H9 (cell line): ENCODE measurements around the gene TACR1. TPM values are rescaled to one million over a fixed set of nuclear protein-coding genes. Genes with fewer than 3 reads are reported as not detected.

Source experiments
- DNase-seq: peaks from one replicate; pipeline ENCODE4 v3.0.0-alpha.2; 2017
- H2AFZ ChIP-seq: one replicate; pipeline ENCODE4 v1.6.1; 2013; ENCODE audit warnings: mild to moderate bottlenecking, low read length, control low read depth, moderate library complexity
- H2AK5ac ChIP-seq: 2 replicates; pipeline ENCODE4 v1.6.1; 2013; ENCODE audit warnings: low read length, control low read depth, mixed read lengths; ENCODE audit not compliant: insufficient read length
- H2BK120ac ChIP-seq: one replicate; pipeline ENCODE4 v1.6.1; 2013; ENCODE audit warnings: low read depth, mild to moderate bottlenecking, low read length, control low read depth, inconsistent platforms; ENCODE audit not compliant: poor library complexity, severe bottlenecking
- H2BK12ac ChIP-seq: 2 replicates; pipeline ENCODE4 v1.6.1; 2013; ENCODE audit warnings: low read length, control low read depth, mixed read lengths, low read depth; ENCODE audit not compliant: insufficient read length
- H2BK15ac ChIP-seq: 2 replicates; pipeline ENCODE4 v1.6.1; 2013; ENCODE audit warnings: low read depth, low read length, control low read depth
- H2BK20ac ChIP-seq: one replicate; pipeline ENCODE4 v1.6.1; 2013; ENCODE audit warnings: low read depth, mild to moderate bottlenecking, low read length, control low read depth, inconsistent platforms; ENCODE audit not compliant: poor library complexity, severe bottlenecking
- H2BK5ac ChIP-seq: 2 replicates; pipeline ENCODE4 v1.6.1; 2013; ENCODE audit warnings: low read length, control low read depth, mixed read lengths; ENCODE audit not compliant: insufficient read length
- H3K14ac ChIP-seq: 2 replicates; pipeline ENCODE4 v1.6.1; 2013; ENCODE audit warnings: low read length, control low read depth; ENCODE audit not compliant: insufficient read depth
- H3K18ac ChIP-seq: 2 replicates; pipeline ENCODE4 v1.6.1; 2013; ENCODE audit warnings: low read depth, mild to moderate bottlenecking, mixed read lengths, low read length, control low read depth; ENCODE audit not compliant: insufficient read length
- H3K23ac ChIP-seq: 2 replicates; pipeline ENCODE4 v1.6.1; 2013; ENCODE audit warnings: low read length, control low read depth, mixed read lengths, low read depth; ENCODE audit not compliant: insufficient read length
- H3K23me2 ChIP-seq: 2 replicates; pipeline ENCODE4 v1.6.1; 2013; ENCODE audit warnings: low read depth, mild to moderate bottlenecking, mixed read lengths, low read length, control low read depth; ENCODE audit not compliant: insufficient read length, poor library complexity, severe bottlenecking
- H3K27ac ChIP-seq: 2 replicates; pipeline ENCODE4 v1.5.1; 2013; ENCODE audit warnings: low read length, control low read depth, mixed read lengths, low read depth; ENCODE audit not compliant: insufficient read length
- H3K27me3 ChIP-seq: 2 replicates; pipeline ENCODE4 v1.6.1; 2013; ENCODE audit warnings: low read length, control low read depth, inconsistent platforms; ENCODE audit not compliant: insufficient read depth
- H3K4ac ChIP-seq: 2 replicates; pipeline ENCODE4 v1.6.1; 2013; ENCODE audit warnings: low read depth, mild to moderate bottlenecking, control low read depth, inconsistent platforms, low read length, moderate library complexity
- H3K4me1 ChIP-seq: 2 replicates; pipeline ENCODE4 v1.6.1; 2013; ENCODE audit warnings: low read length, control low read depth, inconsistent platforms; ENCODE audit not compliant: insufficient read depth
- H3K4me2 ChIP-seq: 2 replicates; pipeline ENCODE4 v1.6.1; 2013; ENCODE audit warnings: low read length, control low read depth, mixed read lengths; ENCODE audit not compliant: insufficient read length, insufficient read depth
- H3K56ac ChIP-seq: 2 replicates; pipeline ENCODE4 v1.6.1; 2013; ENCODE audit warnings: low read depth, mild to moderate bottlenecking, mixed read lengths, low read length, control low read depth; ENCODE audit not compliant: insufficient read length
- H3K79me1 ChIP-seq: 2 replicates; pipeline ENCODE4 v1.6.1; 2013; ENCODE audit warnings: low read depth, mild to moderate bottlenecking, moderate library complexity, low read length, control low read depth, inconsistent platforms; ENCODE audit not compliant: insufficient read depth, poor library complexity, severe bottlenecking
- H3K79me2 ChIP-seq: 2 replicates; pipeline ENCODE4 v1.6.1; 2013; ENCODE audit warnings: low read length, control low read depth, inconsistent platforms; ENCODE audit not compliant: insufficient read depth
- H3K9ac ChIP-seq: 2 replicates; pipeline ENCODE4 v1.6.1; 2013; ENCODE audit warnings: low read length, control low read depth, mixed read lengths; ENCODE audit not compliant: insufficient read length; ENCODE audit errors: extremely low read depth
- H3K9me3 ChIP-seq: one replicate; pipeline ENCODE4 v1.6.1; 2013; ENCODE audit warnings: low read depth, low read length, inconsistent platforms; ENCODE audit not compliant: control insufficient read depth
- H3T11ph ChIP-seq: one replicate; pipeline ENCODE4 v1.6.1; 2013; ENCODE audit warnings: mild to moderate bottlenecking, low read length, control low read depth, inconsistent platforms
- H4K20me1 ChIP-seq: one replicate; pipeline ENCODE4 v1.6.1; 2013; ENCODE audit not compliant: control insufficient read depth, insufficient read length, insufficient read depth
- H4K5ac ChIP-seq: 2 replicates; pipeline ENCODE4 v1.6.1; 2013; ENCODE audit warnings: low read depth, mild to moderate bottlenecking, mixed read lengths, low read length, control low read depth; ENCODE audit not compliant: insufficient read length
- H4K8ac ChIP-seq: replicated peaks from 2 replicates; pipeline ENCODE4 v1.6.1; 2013; ENCODE audit warnings: low read length, control low read depth, mixed read lengths, low read depth; ENCODE audit not compliant: insufficient read length
- H4K91ac ChIP-seq: 2 replicates; pipeline ENCODE4 v1.6.1; 2013; ENCODE audit warnings: low read depth, mild to moderate bottlenecking, moderate library complexity, mixed read lengths, low read length, control low read depth; ENCODE audit not compliant: insufficient read length
- H3K27ac Mint-ChIP-seq, 3 experiments: 2 replicates in 2 of 3; 3 replicates in 1 of 3; pipeline ENCODE4 v1.8.0; 2020 to 2021; ENCODE audit warnings: mixed read lengths in 3 of 3, mild to moderate bottlenecking in 1 of 3, moderate library complexity in 1 of 3
- H3K27me3 Mint-ChIP-seq: 2 replicates; pipeline ENCODE4 v1.8.0; 2021; ENCODE audit warnings: low read depth, mild to moderate bottlenecking, moderate library complexity, mixed read lengths
- H3K36me3 Mint-ChIP-seq, 3 experiments: 2 replicates in 2 of 3; 3 replicates in 1 of 3; pipeline ENCODE4 v1.8.0; 2020 to 2021; ENCODE audit warnings: low read depth in 3 of 3, mixed read lengths in 3 of 3; ENCODE audit not compliant: insufficient read depth in 1 of 3
- H3K4me1 Mint-ChIP-seq, 2 experiments: 2 replicates each; pipeline ENCODE4 v1.8.0; 2020; ENCODE audit warnings: mixed read lengths in 2 of 2
- H3K4me3 Mint-ChIP-seq, 2 experiments: 2 replicates in 1 of 2; 3 replicates in 1 of 2; pipeline ENCODE4 v1.8.0; 2020 to 2021; ENCODE audit warnings: mild to moderate bottlenecking in 2 of 2, mixed read lengths in 2 of 2, moderate library complexity in 1 of 2
- H3K9me3 Mint-ChIP-seq, 2 experiments: 2 replicates in 1 of 2; 3 replicates in 1 of 2; pipeline ENCODE4 v1.8.0; 2020; ENCODE audit warnings: mild to moderate bottlenecking in 2 of 2, mixed read lengths in 2 of 2, moderate library complexity in 1 of 2
- CTCF ChIP-seq: fragments of 200-600 bp; sonication (generic); conservative IDR thresholded peaks from 3 replicates; pipeline ENCODE4 v1.8.0; 2021; ENCODE audit warnings: antibody characterized with exemption, mild to moderate bottlenecking
- WGBS: extraction: QIAGEN DNeasy Blood & Tissue Kit; methylation state at CpG from one replicate; pipeline ENCODE4 v1.1.7; 2013; ENCODE audit warnings: missing lambda C conversion rate, low lambda C conversion rate, mixed read lengths; ENCODE audit not compliant: insufficient read length; ENCODE audit errors: extremely low coverage; 5-methylcytosine and 5-hydroxymethylcytosine counted together
- total RNA-seq: library from RNA; stranded (reverse); gene quantifications from 2 replicates; pipeline ENCODE4 v1.2.1, GENCODE V29; 2021

TACR1 gene
- total RNA-seq, 1 experiment from 2014 or later, result 1.4 TPM

GRCh38 chr2:75010571-75010970 lies 188.7 kb downstream of the TACR1 start:
- no peak overlapping the region for H4K8ac ChIP-seq
- H3K4me1 ChIP-seq, result no peaks in the 10 kb centered on the region
- no peak overlapping the region for H3K4me2 ChIP-seq
- H3K4me1 Mint-ChIP-seq, result peaks cover 4% of the 10 kb centered on the region in 2 experiments; a peak in 2 of 4 replicates
- H3K36me3 Mint-ChIP-seq, result no peaks in the 10 kb centered on the region; a peak in 1 of 7 replicates
- no peak overlapping the region for H2AK5ac ChIP-seq
- H3K9ac ChIP-seq, result no peak overlapping the region
- no peak overlapping the region for H3K4me3 Mint-ChIP-seq
- no peak overlapping the region for H4K91ac ChIP-seq
- no peaks in the 10 kb centered on the region for H3K27me3 ChIP-seq
- no peak overlapping the region for H2BK120ac ChIP-seq
- H3T11ph ChIP-seq, result no peak overlapping the region
- no peaks in the 10 kb centered on the region; a peak in 1 of 5 replicates for H3K9me3 Mint-ChIP-seq
- H3K14ac ChIP-seq, result no peak overlapping the region
- H3K79me1 ChIP-seq, result no peaks in the 10 kb centered on the region
- TF ChIP-seq CTCF, result no peak
- H3K56ac ChIP-seq, result no peak overlapping the region
- no peak overlapping the region for H2BK12ac ChIP-seq
- no peak overlapping the region for H3K23ac ChIP-seq
- no peaks in the 10 kb centered on the region for H3K79me2 ChIP-seq
- no peak overlapping the region for H2BK20ac ChIP-seq
- no peaks in the 10 kb centered on the region for H4K20me1 ChIP-seq
- WGBS, result no CpG with 5 or more reads among the region's 1 CpG
- DNase-seq, result no peak
- H3K9me3 ChIP-seq, result no peaks in the 10 kb centered on the region
- no peak overlapping the region for H3K27ac Mint-ChIP-seq
- no peaks in the 10 kb centered on the region; the same call in 1 of the 2 replicates for H3K27me3 Mint-ChIP-seq
- no peak overlapping the region for H4K5ac ChIP-seq
- no peak overlapping the region for H3K27ac ChIP-seq
- no peak overlapping the region for H2BK5ac ChIP-seq
- H3K18ac ChIP-seq, result no peak overlapping the region
- no peak overlapping the region for H3K4ac ChIP-seq
- no peak overlapping the region for H2AFZ ChIP-seq
- H3K23me2 ChIP-seq, result no peaks in the 10 kb centered on the region
- no peak overlapping the region for H2BK15ac ChIP-seq
